SIG-M5 (cell line): ENCODE results near the gene GNG7.
"Not testable (repeated sequence)": the region's sequence is repeated elsewhere in the genome, so short reads cannot be mapped to it uniquely, and the experiment has no call there.

Experiments used
- DNase-seq: peaks from one replicate; lab custom pipeline; 2025; lab: John Stamatoyannopoulos, UW

The GNG7 gene

DNA sequence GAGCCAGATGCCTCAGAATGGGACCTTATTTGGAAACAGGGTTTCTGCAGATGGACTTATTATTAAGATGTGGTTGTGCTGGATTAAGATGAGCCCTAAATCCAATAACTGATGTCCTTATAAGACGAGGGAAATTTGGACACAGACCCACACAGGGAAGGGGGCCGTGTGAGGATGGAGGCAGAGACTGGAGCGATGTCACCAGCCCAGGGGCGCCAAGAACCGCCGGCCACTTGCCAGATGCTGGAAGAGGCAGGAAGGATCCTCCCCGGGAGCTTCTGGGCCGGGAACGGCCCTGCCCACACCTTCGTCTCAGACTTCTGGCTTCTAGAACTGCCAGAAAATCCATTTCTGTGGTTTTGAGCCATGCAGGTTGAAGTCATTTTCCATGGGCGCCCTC, 26.6 kb downstream of the GNG7 start:
- DNase-seq = no peak

DNA sequence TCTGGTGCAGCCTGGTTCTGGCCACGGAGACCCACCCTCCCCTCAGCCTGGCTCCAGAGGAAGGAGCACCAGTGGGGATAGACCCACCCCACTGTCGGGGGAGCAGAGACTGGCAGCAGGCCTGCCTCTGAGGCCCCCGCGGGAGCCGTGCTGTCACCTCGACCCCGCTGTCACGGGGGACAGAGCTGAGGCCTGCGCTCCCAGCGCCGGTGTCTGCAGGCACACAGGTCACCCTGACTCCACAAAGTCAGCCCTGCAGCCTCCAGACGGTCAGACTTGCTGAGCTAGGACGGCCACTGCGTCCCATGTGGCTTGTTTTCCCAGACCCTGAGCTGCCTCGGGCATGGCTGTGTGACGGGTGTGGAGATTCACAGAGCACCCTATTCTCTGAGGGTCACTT, 32.3 kb downstream of the GNG7 start:
- DNase-seq = no peak

GRCh38 chr19:2668175-2668763, 34.2 kb downstream of the GNG7 start:
- DNase-seq = no peak

DNA sequence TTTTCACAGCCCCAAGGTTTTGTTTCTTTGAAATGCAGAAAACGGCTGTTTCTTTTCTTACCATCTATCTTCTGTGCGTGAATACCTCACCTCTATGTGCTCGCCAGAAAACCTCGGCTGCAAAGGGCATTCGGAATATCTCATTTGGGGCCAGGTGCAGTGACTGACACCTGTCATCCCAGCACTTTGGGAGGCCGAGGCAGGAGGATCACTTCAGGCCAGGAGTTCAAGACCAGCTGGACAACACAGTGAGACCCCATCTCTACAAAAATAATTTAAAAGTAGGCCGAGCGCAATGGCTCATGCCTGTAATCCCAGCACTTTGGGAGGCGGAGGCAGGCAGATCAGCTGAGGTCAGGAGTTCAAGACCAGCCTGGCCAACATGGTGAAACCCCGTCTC, 35.1 kb downstream of the GNG7 start:
- DNase-seq = not testable (repeated sequence)

DNA sequence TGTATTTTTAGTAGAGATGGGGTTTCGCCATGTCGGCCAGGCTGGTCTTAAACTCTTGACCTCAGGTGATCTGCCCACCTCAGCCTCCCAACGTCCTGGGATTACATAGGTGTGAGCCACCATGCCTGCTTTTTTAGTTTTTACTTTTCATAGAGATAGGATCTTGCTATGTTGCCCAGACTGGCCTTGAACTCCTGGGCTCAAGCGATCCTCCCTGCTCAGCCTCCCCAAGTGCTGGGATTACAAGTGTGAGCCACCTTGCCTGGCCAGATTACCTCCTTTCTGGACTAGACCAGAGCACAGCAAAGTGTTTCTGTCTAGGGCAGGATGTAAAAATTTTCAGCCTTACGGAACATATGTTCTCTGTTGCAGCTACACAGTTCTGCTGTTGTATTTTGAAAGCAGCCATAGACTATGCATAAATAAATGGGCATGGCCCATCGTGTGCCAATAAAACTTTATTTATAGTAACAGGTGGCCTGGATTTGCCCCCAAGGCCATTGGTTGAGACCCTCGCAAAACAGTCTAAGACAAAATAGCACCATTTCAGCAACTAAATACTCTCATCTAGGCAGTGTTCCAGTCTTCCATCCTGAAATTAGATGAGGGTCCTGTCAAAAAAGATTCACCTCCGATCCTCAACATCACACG, 36.0 kb downstream of the GNG7 start:
- no peak for DNase-seq

- DNase-seq = no peak
Measured at GRCh38 chr19:2665103-2665502, 37.4 kb downstream of the GNG7 start.

- no peak for DNase-seq
Measured at GRCh38 chr19:2663920-2664571, 38.4 kb downstream of the GNG7 start.

DNA sequence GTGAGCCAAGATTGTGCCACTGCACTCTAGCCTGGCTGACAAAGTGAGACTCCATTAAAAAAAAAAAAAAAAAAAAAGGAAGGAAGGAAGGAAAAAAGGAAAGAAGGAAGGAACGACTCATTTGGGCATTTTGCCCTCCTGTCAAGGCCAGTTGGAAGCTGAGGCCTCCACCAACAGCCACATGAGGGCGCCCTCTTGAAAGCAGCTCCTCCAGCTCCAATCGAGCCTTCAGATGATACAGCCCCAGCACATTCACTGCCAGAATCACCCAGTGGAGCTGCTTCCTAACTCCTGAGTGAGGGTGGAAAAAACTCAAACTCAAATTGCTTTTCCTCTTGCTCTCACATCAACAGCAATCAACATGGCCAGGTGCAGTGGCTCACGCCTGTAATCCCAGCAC, 40.9 kb downstream of the GNG7 start:
- no peak for DNase-seq

DNA sequence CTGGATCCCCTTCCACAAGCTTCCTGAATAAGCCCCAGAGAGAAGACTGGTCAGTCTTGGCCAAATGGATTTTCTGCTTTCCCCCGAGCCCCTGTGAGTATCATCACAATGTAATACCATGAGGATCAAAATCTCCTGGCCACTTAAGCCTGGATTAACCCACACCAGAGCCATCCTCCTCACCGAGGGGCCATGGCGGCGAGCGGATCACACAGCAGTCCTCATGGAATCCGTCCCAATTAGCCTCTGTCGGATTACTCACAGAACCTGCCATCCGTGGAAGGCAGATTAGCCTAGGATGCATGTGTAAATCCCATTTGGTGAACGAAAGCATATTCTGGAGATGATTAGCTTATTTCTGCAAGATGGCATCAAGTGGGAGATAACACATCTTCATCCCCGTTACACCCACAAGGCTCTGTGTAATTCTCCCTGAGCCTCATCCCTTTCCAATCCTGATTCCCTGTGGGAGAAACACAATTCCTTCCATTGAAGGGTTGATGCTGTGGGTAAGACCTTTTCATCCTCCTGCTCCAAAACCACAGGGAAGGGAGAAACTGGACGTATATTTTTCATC, 42.5 kb downstream of the GNG7 start:
- DNase-seq = no peak

DNA sequence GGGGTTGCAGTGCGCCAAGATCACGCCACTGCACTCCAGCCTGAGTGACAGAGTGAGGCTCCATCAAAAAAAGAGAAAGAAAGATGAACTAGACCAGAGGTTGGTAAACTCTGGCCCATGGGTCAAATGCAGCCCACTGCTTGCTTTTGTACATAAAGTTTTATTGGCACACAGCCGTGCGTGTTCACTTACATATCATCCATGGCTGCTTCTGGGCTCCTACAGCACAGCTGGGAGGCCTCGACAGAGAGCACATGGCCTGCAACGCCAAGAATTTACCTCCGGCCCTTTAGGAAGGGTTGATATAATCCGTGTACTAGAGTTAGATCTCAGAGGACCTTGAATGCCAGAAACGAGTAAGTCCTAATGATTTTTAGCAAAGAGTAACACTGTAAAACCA, 46.0 kb downstream of the GNG7 start:
- no peak for DNase-seq

DNA sequence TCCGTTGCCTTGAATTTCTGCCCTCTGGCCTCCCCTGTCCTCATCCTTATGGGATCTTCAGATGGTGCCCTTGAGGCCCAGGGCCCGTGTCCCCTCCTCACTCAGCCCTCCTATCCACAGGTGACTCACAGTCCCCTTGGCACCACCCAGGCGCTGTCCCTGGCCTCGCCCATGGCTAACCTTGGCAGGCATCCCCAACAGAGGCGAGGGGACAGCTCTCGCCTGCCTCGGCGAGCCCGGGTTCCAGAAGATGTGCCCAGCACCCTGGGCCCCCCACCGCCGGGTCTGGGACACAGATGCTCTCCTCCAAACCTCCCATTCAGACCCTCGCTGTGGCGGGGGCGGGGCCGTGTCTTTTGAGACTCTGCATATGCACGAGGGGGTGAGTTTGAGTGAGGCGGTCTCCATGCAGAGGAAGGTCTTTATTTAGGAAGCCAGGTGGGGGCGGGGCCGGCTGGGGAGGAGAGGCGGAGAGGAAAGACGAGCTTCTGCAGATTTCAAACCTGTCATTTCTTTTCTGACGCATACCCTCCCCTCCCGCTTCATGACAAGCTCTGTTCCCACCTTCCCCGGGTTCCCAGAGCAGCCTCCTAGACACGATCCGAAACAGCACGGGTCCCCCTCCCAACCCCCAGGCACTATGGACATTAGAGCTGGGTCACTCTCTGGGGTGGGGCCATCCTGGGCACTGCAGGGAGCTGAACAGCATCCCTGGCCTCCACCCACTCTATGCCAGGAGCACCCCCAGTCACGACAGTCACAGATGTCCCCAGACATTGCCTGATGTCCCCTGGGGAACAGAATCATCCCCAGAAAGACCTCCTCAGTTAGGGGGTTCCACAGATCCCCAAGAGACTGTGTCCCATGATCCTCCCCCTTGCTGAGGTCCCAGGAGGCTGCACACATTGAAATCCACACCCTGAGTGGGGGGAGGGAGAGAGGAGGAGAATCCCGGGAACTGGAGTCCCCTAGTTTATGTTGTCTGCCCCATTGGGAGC, 48.5 kb downstream of the GNG7 start:
- DNase-seq = no peak

GRCh38 chr19:2653218-2653617, 49.3 kb downstream of the GNG7 start:
- DNase-seq = no peak

DNA sequence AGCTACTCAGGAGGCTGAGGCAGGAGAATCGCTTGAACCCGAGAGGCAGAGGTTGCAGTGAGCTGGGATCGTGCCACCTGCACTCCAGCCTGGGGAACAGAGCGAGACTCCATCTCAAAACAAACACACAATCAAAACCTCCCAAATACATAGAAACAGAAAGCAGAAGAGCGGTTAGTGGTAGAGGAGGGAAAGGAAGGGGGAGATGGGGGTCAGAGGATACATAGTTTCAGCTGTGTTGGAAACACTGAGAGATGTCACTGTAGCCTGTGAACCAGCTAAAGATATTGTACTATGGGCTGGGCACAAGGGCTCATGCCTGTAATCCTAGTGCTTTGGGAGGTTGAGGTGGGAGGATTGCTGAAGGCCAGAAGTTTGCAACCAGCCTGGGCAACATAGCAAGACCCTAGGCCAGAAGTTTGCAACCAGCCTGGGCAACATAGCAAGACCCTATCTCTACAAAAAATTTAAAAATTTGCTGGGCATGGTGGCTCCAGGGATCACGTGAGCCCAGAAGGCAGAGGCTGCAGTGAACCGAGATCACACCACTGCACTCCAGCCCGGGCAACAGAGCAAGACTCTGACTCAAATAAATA, 49.9 kb downstream of the GNG7 start:
- DNase-seq = no peak

DNA sequence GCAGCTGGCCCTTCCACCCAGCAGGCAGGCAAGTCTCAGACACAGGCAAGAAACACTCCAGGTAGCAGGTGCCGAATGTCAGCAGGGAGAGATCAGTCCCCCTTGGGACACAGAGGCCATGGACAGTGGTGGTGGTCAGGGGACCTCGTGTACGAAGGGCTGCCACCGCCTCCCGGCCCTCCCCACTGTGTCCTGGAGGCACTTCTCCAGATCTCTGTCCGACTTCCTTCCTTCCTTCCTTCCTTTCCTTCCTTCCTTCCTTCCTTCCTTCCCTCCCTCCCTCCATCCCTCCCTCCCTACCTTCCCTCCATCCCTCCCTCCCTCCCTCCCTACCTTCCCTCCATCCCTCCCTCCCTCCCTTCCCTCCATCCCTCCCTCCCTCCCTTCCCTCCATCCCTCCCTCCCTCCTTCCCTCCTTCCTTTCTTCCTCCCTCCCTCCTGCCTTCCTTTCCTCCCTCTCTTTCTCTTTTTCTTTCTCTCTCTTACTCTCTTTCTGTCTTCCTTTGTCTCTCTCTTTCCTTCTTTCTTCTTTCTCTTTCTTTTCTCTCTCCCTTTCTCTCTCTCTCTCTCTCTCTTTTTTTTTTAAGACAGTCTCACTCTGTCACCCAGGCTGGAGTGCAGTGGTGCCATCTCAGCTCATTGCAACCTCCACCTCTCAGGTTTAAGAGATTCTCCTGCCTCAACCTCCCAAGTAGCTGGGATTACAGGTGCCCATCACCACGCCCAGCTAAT, 51.3 kb downstream of the GNG7 start:
- DNase-seq = not testable (repeated sequence)

- DNase-seq = no peak
Measured at GRCh38 chr19:2650515-2650914, 52.0 kb downstream of the GNG7 start.

- no peak for DNase-seq
Measured at GRCh38 chr19:2648528-2648937, 54.0 kb downstream of the GNG7 start.

DNA sequence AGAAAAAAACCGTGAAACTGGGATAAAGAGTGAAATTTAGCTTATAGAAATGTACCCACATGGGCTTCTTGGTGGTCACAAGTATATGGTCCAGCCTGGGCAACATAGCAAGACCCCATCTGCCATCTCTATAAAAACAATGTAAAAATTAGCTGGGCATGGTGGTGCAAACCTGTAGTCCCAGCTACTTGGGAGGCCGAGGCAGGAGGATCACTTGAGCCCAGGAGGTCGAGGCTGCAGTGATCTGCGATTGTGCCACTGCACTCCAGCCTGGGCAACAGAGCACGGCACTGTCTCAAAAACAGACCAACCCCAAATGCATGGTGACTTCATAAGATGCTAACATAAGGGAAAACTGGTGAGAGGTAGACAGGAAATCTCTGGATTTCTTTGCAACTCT, 54.4 kb downstream of the GNG7 start:
- no peak for DNase-seq

DNA sequence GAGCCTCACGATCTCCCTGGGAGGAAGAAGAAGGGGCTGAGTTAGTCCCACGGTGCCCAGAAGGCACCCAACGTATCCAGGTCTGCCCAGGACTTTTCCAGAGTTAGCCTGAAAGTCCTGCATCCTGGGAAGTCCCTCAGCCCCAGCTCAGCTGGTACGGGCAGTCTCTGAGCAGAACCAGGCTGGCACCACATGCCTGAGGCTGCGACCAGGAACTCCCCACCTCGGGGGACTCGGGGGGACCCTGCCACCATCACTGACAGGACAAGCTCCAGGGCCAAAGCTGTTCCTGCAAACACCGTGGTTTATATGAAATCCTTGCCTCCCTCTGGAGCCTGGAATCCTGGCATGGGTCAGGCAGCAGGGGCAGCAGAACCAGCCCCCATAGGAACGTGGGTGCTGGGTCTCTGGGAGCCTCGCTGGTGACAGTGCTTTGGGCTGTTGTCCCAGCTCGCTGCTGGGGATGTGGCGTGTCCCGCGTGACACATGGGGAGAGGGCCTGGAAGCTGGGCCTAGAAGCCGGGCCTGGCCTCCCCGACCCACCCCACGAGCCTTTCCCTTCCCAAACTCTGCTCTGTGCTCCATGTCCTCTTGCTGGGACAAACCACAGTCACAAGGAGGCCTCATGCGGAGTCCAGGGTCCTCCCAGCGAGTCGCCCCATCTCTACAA, 55.5 kb downstream of the GNG7 start:
- no peak for DNase-seq

DNA sequence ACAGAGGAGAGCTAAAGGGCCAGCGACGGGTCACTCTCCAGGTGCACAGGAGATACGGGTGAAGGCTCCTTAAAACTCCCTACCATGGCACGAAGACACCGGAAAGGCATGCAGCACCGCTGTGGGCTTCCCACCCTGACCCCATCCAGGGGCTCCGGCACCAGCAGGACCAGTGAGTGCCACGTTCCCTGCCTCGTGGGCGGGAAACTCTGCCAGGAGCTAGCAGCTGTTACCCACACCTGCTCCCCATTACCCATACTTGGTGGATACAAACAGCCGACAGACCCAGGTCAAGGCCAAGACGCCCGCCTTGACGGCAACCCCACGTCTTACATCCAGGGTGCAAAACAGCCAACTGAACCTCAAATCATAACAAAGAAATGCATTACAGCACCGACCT, 56.7 kb downstream of the GNG7 start:
- DNase-seq = no peak

DNA sequence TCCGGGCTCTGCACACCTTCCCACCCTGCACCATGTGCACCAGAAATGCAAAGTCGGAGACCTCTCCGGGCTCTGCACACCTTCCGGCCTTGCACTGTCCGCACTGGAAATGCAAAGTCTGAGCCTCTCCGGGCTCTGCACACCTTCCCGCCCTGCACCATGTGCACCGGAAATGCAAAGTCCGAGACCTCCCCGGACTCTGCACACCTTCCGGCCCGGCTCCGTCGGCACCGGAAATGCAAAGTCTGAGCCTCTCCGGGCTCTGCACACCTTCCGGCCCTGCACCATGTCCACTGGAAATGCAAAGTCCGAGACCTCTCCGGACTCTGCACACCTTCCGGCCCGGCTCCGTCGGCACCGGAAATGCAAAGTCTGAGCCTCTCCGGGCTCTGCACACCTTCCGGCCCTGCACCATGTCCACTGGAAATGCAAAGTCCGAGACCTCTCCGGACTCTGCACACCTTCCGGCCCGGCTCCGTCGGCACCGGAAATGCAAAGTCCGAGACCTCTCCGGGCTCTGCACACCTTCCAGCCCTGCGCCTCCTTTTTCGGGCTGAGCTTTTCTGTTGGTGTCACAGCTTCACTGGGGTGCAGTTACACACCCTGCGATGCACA, 59.3 kb downstream of the GNG7 start:
- DNase-seq = not testable (repeated sequence)
